ENCODE results near the gene CHD2. TPM values are rescaled to one million over a fixed set of nuclear protein-coding genes. Genes with fewer than 3 reads are reported as not detected.

The CHD2 gene
- total RNA-seq, 1 donor from 2014 or later: 159 TPM

GRCh38 chr15:93048426-93048721 lies 148.2 kb downstream of the CHD2 start:
- no peaks in the 10 kb centered on the region for H3K4me1 Mint-ChIP-seq (ENCODE audit: low read depth)
- peaks cover 7% of the 10 kb centered on the region for H3K9me3 Mint-ChIP-seq (ENCODE audit: low read depth)
- peaks cover 25% of the 10 kb centered on the region for H3K36me3 Mint-ChIP-seq (ENCODE audit: insufficient read depth)

GRCh38 chr15:93048759-93049161 lies 148.6 kb downstream of the CHD2 start:
- TF ChIP-seq CTCF (IDR thresholded peaks at IDR 0.05; ENCODE audit: unreplicated experiment): no peak
- H3K9me3 Mint-ChIP-seq (ENCODE audit: low read depth): peaks cover 7% of the 10 kb centered on the region
- H3K4me1 Mint-ChIP-seq (ENCODE audit: low read depth): no peaks in the 10 kb centered on the region
- H3K36me3 Mint-ChIP-seq (ENCODE audit: insufficient read depth): peaks cover 24% of the 10 kb centered on the region
- peak overlapping the region; percentile 36 for H3K27ac Mint-ChIP-seq
- no peak overlapping the region for H3K4me3 Mint-ChIP-seq (ENCODE audit: low read depth)
- H3K27me3 Mint-ChIP-seq: no peaks in the 10 kb centered on the region
- DNase-seq (ENCODE audit: low spot score, unreplicated experiment): no peak

More at GRCh38 chr15:93048426-93048721, 148.2 kb downstream of the CHD2 start:
- Mint-ChIP-seq H3K4me3 (ENCODE audit: low read depth) (no peak overlapping the region), H3K27me3 (no peaks in the 10 kb centered on the region), H3K27ac (no peak overlapping the region)
- no peak for DNase-seq (ENCODE audit: low spot score, unreplicated experiment)
- no peak for TF ChIP-seq CTCF (IDR thresholded peaks at IDR 0.05; ENCODE audit: unreplicated experiment)

- Mint-ChIP-seq H3K36me3 (ENCODE audit: insufficient read depth) (peaks cover 23% of the 10 kb centered on the region), H3K4me3 (ENCODE audit: low read depth) (no peak overlapping the region), H3K27me3 (no peaks in the 10 kb centered on the region), H3K9me3 (ENCODE audit: low read depth) (peaks cover 7% of the 10 kb centered on the region), H3K27ac (peak overlapping the region; percentile 36), H3K4me1 (ENCODE audit: low read depth) (no peaks in the 10 kb centered on the region)
- DNase-seq (ENCODE audit: low spot score, unreplicated experiment): no peak
- TF ChIP-seq CTCF (IDR thresholded peaks at IDR 0.05; ENCODE audit: unreplicated experiment): no peak
Measured at GRCh38 chr15:93049233-93049632, 149.1 kb downstream of the CHD2 start.

GRCh38 chr15:93049914-93050578 lies 149.9 kb downstream of the CHD2 start:
- TF ChIP-seq CTCF (IDR thresholded peaks at IDR 0.05; ENCODE audit: unreplicated experiment): no peak
- no peak for DNase-seq (ENCODE audit: low spot score, unreplicated experiment)
- Mint-ChIP-seq H3K9me3 (ENCODE audit: low read depth) (peaks cover 7% of the 10 kb centered on the region), H3K4me1 (ENCODE audit: low read depth) (no peaks in the 10 kb centered on the region), H3K27ac (no peak overlapping the region), H3K4me3 (ENCODE audit: low read depth) (no peak overlapping the region), H3K27me3 (no peaks in the 10 kb centered on the region), H3K36me3 (ENCODE audit: insufficient read depth) (peaks cover 27% of the 10 kb centered on the region)

GRCh38 chr15:93050648-93051047 lies 150.5 kb downstream of the CHD2 start:
- DNase-seq (ENCODE audit: low spot score, unreplicated experiment): no peak
- Mint-ChIP-seq H3K4me1 (ENCODE audit: low read depth) (no peaks in the 10 kb centered on the region), H3K27ac (no peak overlapping the region), H3K4me3 (ENCODE audit: low read depth) (no peak overlapping the region), H3K36me3 (ENCODE audit: insufficient read depth) (peaks cover 24% of the 10 kb centered on the region), H3K9me3 (ENCODE audit: low read depth) (peaks cover 7% of the 10 kb centered on the region), H3K27me3 (no peaks in the 10 kb centered on the region)
- TF ChIP-seq CTCF (IDR thresholded peaks at IDR 0.05; ENCODE audit: unreplicated experiment): no peak
